Measurements from ENCODE around the gene LSM11.

Gene LSM11

DNA sequence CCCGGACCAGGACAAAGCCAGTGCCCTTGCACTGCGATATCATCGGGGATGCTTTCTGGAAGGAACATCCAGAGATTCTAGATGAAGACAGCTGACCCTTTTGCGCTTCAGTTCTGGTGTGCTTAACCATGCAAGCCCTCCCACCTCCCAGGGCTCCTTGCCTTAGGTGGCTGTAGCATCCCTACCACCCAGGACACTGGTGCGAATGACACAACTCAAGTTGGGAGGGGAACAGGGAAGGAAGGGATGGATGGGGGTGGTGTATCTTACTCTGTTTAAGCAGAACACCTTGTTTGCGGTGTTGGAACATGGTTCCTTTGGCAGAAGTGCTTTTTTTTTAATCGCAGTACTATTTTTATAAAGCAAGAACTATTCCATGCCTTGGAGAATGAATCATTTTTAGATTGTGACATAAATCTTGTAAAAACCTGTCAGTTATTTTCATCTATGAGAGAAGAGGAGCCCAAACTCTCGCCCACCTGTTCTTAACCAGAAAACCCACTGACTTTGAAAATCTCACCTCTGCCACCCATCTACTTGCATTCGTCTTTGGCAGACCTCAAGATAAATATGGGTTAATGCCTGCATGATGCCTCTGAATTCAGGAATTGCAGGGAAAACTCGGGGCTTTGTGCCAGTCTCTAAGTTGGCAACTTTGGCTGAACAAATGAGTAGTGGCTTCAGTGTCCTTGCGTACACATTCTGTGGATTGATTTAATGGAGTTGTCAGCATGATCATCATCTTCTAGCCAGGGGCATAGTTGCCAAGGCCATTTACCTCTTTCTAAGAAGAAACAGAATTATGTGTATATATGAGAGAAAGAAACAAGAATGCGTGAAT is 3.9 kb upstream of the LSM11 start:
- no peak for DNase-seq
- H3K4me3 ChIP-seq (ENCODE audit: low read depth, low read length) = no peak overlapping the region
- H3K36me3 ChIP-seq (replicated peaks) = peaks cover 4% of the 10 kb centered on the region
- TF ChIP-seq, protein P1, sequence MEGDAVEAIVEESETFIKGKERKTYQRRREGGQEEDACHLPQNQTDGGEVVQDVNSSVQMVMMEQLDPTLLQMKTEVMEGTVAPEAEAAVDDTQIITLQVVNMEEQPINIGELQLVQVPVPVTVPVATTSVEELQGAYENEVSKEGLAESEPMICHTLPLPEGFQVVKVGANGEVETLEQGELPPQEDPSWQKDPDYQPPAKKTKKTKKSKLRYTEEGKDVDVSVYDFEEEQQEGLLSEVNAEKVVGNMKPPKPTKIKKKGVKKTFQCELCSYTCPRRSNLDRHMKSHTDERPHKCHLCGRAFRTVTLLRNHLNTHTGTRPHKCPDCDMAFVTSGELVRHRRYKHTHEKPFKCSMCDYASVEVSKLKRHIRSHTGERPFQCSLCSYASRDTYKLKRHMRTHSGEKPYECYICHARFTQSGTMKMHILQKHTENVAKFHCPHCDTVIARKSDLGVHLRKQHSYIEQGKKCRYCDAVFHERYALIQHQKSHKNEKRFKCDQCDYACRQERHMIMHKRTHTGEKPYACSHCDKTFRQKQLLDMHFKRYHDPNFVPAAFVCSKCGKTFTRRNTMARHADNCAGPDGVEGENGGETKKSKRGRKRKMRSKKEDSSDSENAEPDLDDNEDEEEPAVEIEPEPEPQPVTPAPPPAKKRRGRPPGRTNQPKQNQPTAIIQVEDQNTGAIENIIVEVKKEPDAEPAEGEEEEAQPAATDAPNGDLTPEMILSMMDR (IDR thresholded peaks at IDR 0.05; ENCODE audit: low read depth, low read length, missing control alignments) = no peak
- H3K27ac ChIP-seq = no peak overlapping the region
- in situ Hi-C loops (cut with HindIII; ENCODE audit: low pct_ligation_motif_present, low sequenced_read_pairs) = no loop called here
- H3K27me3 ChIP-seq (replicated peaks) = no peaks in the 10 kb centered on the region

DNA sequence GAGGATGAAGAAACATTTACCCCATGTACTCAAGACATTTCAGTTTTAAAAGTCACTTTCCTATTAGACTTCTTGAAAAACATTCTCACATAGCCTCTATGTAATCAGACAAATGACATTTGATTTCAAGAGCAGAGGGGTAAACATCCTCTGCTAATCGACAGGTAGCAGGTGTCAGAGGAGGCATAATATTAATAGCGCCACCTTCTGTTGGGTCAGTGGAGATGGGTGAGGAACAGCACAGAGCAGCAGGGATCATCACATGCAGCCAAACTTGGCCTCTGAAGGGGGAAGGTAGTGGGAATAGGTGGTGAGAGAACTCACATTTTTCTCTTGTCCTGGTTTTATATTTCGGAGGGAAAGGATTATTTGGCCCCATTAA is 3.3 kb upstream of the LSM11 start:
- in situ Hi-C loops (cut with HindIII; ENCODE audit: low pct_ligation_motif_present, low sequenced_read_pairs) = no loop called here
- H3K4me3 ChIP-seq (ENCODE audit: low read depth, low read length) = no peak overlapping the region
- no peak for DNase-seq
- H3K36me3 ChIP-seq (replicated peaks) = peaks cover 1% of the 10 kb centered on the region
- H3K27ac ChIP-seq = no peak overlapping the region
- TF ChIP-seq, protein P1 (IDR thresholded peaks at IDR 0.05; ENCODE audit: low read depth, low read length, missing control alignments) = peak; percentile 71
- no peaks in the 10 kb centered on the region for H3K27me3 ChIP-seq (replicated peaks)

DNA sequence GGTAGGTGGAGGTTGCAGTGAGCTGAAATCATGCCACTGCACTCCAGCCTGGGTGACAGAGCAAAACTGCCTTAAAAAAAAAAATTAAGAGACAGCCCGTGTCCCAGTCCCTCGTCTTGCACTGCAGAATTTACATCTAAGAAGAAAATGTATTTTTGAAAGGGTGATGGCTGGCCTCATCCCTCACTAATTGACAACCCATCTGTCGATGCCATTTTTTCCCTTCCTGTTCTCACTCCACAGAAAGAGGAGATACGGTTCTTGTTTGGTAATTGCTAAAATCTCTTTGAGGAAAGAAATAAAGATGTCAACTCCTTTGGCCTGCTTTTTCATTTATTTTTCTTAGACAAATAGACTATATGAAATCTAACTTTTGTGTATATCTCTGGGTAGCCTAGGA is 2.4 kb upstream of the LSM11 start:
- no peaks in the 10 kb centered on the region for H3K36me3 ChIP-seq (replicated peaks)
- H3K4me3 ChIP-seq (ENCODE audit: low read depth, low read length) = no peak overlapping the region
- TF ChIP-seq, protein P1 (IDR thresholded peaks at IDR 0.05; ENCODE audit: low read depth, low read length, missing control alignments) = no peak
- in situ Hi-C loops (cut with HindIII; ENCODE audit: low pct_ligation_motif_present, low sequenced_read_pairs) = no loop called here
- H3K27me3 ChIP-seq (replicated peaks) = no peaks in the 10 kb centered on the region
- no peak for DNase-seq
- H3K27ac ChIP-seq = no peak overlapping the region

DNA sequence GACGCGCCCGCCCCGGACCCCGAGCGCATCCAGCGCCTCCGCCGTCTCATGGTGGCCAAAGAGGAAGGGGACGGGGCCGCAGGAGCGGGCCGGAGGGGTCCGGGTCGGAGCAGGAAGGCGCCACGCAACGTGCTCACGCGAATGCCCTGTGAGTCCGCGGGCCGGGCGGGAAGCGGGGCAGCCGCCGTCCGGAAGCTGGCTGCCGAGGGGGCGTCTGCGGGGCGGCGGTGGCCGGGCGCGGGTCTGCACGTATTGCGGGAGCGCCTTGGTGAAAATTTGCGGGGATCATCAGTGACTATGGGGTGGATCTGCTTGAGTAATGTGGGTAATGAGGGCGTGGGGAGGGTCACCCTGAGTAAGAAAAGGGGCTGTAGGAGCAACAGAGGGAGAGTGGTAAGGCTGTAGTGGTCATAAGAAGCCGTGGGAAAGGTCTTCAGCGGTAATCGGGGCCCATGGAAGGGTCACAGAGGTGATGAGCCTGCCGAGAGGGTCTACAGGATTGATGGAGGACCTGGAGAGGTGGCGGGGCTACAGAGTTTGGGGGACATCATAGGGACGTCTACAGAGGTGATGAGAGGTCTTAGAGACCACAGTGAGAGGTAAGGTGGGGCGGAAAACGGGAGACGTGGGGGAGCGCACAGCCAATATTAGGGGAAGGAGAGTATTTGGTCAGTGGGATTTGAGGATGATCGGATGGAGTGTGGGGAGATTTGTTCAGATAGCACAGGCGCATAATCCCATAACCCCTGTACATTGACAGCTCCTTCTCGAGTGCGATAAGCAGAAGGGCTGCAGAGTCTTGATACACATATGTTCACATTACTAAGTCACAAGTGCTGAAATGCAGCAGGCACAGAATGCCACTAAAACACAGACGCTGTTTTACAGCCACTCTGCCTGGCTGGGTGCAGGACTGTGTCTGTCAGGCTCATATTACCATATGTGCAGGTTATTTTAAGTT is 819 bp downstream of the LSM11 start:
- peak overlapping the region; percentile 79 for H3K4me3 ChIP-seq (ENCODE audit: low read depth, low read length)
- no peaks in the 10 kb centered on the region for H3K36me3 ChIP-seq (replicated peaks)
- no peak for DNase-seq
- TF ChIP-seq, protein P1 (IDR thresholded peaks at IDR 0.05; ENCODE audit: low read depth, low read length, missing control alignments) = no peak
- in situ Hi-C loops (cut with HindIII; ENCODE audit: low pct_ligation_motif_present, low sequenced_read_pairs) = no loop called here
- peak overlapping the region; percentile 43 for H3K27ac ChIP-seq
- H3K27me3 ChIP-seq (replicated peaks) = no peaks in the 10 kb centered on the region

DNA sequence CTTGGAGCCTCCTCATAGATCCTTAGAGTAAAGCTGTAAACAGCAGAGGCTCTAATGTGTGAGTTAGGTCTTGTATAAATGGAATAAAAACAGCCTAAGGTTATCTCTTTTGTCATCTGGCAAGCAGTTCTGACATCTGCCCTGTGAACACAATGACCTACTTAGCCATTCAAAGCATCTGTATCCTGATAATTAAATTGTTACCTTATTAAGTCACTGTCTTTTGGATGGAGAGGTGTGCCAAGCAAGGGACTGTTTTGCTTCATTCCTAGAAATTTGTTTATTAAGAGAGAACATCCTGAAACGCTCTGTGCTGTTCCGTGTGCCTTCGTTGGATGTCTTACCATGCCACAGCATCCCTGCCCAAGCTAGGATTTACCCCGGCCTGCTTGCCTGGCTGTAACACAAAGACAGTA is 1.5 kb downstream of the LSM11 start:
- in situ Hi-C loops (cut with HindIII; ENCODE audit: low pct_ligation_motif_present, low sequenced_read_pairs) = no loop called here
- H3K27me3 ChIP-seq (replicated peaks) = no peaks in the 10 kb centered on the region
- no peak overlapping the region for H3K27ac ChIP-seq
- TF ChIP-seq, protein P1 (IDR thresholded peaks at IDR 0.05; ENCODE audit: low read depth, low read length, missing control alignments) = no peak
- no peaks in the 10 kb centered on the region for H3K36me3 ChIP-seq (replicated peaks)
- peak overlapping the region; percentile 79 for H3K4me3 ChIP-seq (ENCODE audit: low read depth, low read length)
- no peak for DNase-seq

All from brain microvascular endothelial cell (primary cell).